PC-3 (cell line): ENCODE data around the gene MAPKBP1.

Experiments used
- EZH2 ChIP-seq: fragments of 300-600 bp; sonication (generic); IDR thresholded peaks from one replicate; pipeline ENCODE4 v1.6.1; 2017; ENCODE audit warnings: antibody characterized with exemption, mild to moderate bottlenecking, low read length; ENCODE audit not compliant: unreplicated experiment
- TF ChIP-seq, protein P1 (sequence below): fragments of 300-600 bp; sonication (generic); conservative IDR thresholded peaks from 2 replicates; pipeline ENCODE4 v1.5.1; 2017; ENCODE audit warnings: antibody characterized with exemption, low read depth, mild to moderate bottlenecking, low read length

DNA sequence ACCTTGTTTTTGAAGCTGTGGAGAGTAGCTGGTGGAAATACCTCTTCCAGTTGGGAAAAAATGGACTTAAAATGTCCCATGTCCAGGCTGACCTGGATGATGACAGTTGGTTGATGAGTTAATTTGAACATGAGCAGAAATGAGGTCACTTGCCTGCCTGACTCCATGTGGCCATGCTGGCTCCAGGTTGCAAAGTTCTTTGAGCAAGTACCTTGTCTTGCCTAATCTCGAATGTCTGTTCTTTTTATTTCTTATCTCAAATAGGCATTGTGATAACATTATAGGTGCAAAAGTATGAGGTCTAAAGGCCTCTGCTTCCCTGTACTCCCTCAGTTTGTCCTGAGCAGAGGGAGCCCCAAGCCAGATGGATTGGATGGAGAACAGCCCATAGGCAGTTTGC lies 9.0 kb downstream of the MAPKBP1 start:
- no peak for TF ChIP-seq EZH2
- TF ChIP-seq, protein P1, sequence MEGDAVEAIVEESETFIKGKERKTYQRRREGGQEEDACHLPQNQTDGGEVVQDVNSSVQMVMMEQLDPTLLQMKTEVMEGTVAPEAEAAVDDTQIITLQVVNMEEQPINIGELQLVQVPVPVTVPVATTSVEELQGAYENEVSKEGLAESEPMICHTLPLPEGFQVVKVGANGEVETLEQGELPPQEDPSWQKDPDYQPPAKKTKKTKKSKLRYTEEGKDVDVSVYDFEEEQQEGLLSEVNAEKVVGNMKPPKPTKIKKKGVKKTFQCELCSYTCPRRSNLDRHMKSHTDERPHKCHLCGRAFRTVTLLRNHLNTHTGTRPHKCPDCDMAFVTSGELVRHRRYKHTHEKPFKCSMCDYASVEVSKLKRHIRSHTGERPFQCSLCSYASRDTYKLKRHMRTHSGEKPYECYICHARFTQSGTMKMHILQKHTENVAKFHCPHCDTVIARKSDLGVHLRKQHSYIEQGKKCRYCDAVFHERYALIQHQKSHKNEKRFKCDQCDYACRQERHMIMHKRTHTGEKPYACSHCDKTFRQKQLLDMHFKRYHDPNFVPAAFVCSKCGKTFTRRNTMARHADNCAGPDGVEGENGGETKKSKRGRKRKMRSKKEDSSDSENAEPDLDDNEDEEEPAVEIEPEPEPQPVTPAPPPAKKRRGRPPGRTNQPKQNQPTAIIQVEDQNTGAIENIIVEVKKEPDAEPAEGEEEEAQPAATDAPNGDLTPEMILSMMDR: no peak
